Sigmoid colon (tissue), 4 donors: Measurements from ENCODE around the gene TXNDC16.

Source experiments
- EP300 ChIP-seq, 4 donors: sonication (generic); formaldehyde crosslinking; IDR thresholded peaks; one replicate each; pipeline ENCODE4 v1.6.1; 2017; ENCODE audit warnings: antibody characterized with exemption in 4 of 4
- POLR2A ChIP-seq, 2 donors: fragments of 450-650 bp; IDR thresholded peaks; one replicate each; pipeline ENCODE4 v1.6.1; 2016; ENCODE audit warnings: antibody characterized with exemption in 2 of 2, mild to moderate bottlenecking in 2 of 2, moderate library complexity in 2 of 2

DNA sequence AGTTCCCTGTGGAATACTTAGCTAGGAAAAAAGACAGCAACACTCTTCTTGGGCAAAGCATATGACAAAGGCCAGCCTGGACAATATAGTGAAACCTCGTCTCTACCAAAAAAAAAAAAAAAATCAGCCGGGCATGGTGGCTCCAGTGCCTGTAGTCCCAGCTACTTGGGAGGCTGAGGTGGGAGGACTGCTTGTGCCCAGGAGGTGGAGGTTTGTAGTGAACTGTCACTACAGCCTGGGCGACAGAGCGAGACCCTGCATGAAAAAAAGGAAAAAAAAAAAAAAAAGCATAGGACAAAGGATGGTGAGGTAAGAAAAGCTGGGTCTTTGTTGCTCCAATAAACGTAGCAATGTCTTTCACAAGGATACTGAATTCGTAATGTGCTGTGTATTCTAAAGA, 1.1 kb downstream of the TXNDC16 start:
- TF ChIP-seq EP300 (IDR thresholded peaks at IDR 0.05) (no peak), POLR2A (IDR thresholded peaks at IDR 0.05) (no peak)
